A549 (cell line): ENCODE measurements around the gene SNTG2.

ENCODE experiments used
- BHLHE40 ChIP-seq: IDR thresholded peaks from 2 replicates; pipeline ENCODE4 v1.6.1; 2012; ENCODE audit warnings: low read depth, low read length, inconsistent platforms
- CEBPB ChIP-seq, 2 experiments: fragments of >200 bp in 1 of 2; sonication (Bioruptor Twin) in 1 of 2; formaldehyde crosslinking in 1 of 2; IDR thresholded peaks; 2 replicates each; pipeline ENCODE4 v1.6.1; 2012 to 2016
- MAZ ChIP-seq: fragments of 150-350 bp; IDR thresholded peaks from 2 replicates; pipeline ENCODE4 v1.6.1; 2014; ENCODE audit warnings: antibody characterized with exemption, low read depth, low read length, borderline replicate concordance
- RAD21 ChIP-seq, 2 experiments: fragments of >200 bp in 1 of 2; sonication (Bioruptor Twin) in 1 of 2; formaldehyde crosslinking in 1 of 2; IDR thresholded peaks in 1 of 2; conservative IDR thresholded peaks in 1 of 2; 2 replicates in 1 of 2; 3 replicates in 1 of 2; pipeline ENCODE4 v1.6.1; 2012 to 2018; ENCODE audit warnings: inconsistent platforms in 1 of 2
- TFCP2L1 ChIP-seq: fragments of 250-450 bp; sonication (Bioruptor Pico); IDR thresholded peaks from 2 replicates; pipeline ENCODE4 v1.5.0; 2021; ENCODE audit warnings: mild to moderate bottlenecking
- TF ChIP-seq, protein P1 (sequence below): fragments of 200-600 bp; sonication (generic); IDR thresholded peaks from 2 replicates; pipeline ENCODE4 v1.6.1; 2016; ENCODE audit warnings: antibody characterized with exemption, mild to moderate bottlenecking, moderate library complexity
- TF ChIP-seq, protein P2 (sequence below): fragments of >200 bp; sonication (Bioruptor Twin); formaldehyde crosslinking; IDR thresholded peaks from 3 replicates; pipeline ENCODE4 v1.5.1; 2016

GRCh38 chr2:973129-973528 is 22.5 kb downstream of the SNTG2 start:
- TF ChIP-seq RAD21 (conservative IDR thresholded peaks at IDR 0.05 in 1 of 2, IDR thresholded peaks at IDR 0.05 in 1 of 2): no peak
- TF ChIP-seq, protein P1, sequence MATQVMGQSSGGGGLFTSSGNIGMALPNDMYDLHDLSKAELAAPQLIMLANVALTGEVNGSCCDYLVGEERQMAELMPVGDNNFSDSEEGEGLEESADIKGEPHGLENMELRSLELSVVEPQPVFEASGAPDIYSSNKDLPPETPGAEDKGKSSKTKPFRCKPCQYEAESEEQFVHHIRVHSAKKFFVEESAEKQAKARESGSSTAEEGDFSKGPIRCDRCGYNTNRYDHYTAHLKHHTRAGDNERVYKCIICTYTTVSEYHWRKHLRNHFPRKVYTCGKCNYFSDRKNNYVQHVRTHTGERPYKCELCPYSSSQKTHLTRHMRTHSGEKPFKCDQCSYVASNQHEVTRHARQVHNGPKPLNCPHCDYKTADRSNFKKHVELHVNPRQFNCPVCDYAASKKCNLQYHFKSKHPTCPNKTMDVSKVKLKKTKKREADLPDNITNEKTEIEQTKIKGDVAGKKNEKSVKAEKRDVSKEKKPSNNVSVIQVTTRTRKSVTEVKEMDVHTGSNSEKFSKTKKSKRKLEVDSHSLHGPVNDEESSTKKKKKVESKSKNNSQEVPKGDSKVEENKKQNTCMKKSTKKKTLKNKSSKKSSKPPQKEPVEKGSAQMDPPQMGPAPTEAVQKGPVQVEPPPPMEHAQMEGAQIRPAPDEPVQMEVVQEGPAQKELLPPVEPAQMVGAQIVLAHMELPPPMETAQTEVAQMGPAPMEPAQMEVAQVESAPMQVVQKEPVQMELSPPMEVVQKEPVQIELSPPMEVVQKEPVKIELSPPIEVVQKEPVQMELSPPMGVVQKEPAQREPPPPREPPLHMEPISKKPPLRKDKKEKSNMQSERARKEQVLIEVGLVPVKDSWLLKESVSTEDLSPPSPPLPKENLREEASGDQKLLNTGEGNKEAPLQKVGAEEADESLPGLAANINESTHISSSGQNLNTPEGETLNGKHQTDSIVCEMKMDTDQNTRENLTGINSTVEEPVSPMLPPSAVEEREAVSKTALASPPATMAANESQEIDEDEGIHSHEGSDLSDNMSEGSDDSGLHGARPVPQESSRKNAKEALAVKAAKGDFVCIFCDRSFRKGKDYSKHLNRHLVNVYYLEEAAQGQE: no peak
- TF ChIP-seq MAZ: no peak
- TF ChIP-seq BHLHE40: no peak
- TF ChIP-seq TFCP2L1 (CRISPR knock-in tag): no peak
- no peak for TF ChIP-seq CEBPB (IDR thresholded peaks at IDR 0.05)
- TF ChIP-seq, protein P2, sequence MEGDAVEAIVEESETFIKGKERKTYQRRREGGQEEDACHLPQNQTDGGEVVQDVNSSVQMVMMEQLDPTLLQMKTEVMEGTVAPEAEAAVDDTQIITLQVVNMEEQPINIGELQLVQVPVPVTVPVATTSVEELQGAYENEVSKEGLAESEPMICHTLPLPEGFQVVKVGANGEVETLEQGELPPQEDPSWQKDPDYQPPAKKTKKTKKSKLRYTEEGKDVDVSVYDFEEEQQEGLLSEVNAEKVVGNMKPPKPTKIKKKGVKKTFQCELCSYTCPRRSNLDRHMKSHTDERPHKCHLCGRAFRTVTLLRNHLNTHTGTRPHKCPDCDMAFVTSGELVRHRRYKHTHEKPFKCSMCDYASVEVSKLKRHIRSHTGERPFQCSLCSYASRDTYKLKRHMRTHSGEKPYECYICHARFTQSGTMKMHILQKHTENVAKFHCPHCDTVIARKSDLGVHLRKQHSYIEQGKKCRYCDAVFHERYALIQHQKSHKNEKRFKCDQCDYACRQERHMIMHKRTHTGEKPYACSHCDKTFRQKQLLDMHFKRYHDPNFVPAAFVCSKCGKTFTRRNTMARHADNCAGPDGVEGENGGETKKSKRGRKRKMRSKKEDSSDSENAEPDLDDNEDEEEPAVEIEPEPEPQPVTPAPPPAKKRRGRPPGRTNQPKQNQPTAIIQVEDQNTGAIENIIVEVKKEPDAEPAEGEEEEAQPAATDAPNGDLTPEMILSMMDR: no peak
